AG08395 (cell line): ENCODE measurements around the gene TXN.

ENCODE experiments used
- DNase-seq: peaks from one replicate; pipeline ENCODE4 v3.0.0; 2012; ENCODE audit warnings: mixed read lengths, low spot score

TXN gene

DNA sequence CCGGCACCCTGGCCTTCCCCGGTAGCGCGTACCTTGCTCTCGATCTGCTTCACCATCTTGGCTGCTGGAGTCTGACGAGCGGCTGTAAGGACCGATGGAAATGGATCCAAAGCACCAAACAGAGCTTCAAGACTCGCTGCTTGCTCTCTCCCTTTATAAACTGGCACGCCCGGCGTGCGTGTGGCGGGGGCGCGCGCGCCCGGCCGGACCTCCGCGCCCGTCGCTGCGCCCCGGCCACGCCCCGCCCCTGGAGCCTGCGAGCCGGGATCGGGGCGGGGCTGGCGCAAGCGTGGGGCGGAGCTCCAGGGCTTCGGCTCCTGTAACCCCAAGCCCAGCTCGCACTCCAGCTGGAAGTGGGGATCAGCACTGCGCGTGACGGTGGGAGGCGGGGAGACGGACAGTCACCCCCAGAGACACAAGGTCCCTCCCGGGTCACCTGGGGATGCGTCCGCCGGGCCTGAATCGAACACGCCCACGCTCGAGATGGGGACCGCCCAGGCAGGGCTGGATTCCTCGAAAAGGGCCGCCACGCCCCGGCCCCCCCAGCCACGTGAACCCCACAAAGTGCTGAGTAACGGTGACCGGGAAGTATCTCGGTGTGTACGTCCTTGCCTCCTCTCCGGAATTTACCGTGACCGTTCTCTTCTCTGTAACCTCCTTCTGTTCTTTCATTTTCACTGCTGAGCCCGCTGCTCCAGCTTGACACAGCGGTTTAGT is at the start of gene TXN:
TXN (minus strand) TSS at position 128 of the 717 bp plus-strand sequence; CDS start at position 56, 72 bp downstream.
- peak; percentile 92 for DNase-seq

DNA sequence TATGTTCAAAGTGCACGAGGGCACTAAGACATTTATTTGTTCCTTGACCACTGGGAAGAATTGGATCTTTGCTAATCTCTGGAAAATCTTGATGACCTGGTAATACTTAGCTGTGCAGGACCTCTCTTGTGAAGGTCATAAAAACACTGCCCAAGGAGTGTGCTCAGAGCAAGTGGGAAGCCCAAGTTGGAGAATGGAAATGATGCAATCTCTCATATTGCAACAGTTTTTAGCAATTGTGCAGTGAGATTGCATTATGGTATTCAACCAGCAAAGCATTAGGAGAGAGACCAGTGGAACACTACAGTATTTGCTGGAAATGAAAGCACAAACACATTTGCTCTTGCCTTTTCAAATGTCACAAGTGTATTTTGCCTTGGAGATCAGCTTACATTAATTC is 46.8 kb upstream of the TXN start:
- DNase-seq: peak; percentile 4

DNA sequence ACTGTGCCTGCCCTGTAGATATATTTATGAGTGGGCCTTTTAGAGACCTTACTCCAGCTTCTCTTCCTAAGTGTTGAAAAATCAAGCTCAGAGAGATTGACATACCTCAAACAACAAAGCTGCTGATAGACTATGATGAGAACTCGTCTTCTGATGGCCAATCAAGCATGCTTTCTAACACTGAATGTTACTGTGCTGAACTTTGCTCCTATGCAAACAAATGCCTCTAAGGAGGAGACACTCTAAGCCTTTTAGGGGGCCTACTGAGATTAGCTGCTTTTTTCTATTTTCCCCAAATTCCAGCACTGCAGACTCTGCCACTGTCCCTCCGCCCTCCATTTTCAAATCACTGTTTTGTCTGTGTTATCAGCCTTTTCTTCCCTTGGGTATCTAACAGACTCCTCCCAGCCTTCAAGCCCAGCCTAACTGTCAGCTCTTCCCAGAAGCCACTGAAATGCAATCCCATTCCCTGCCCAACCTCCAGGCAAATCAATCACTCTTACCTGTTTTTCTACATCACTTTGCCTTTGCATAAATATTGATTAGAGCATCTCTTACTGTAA is 41.8 kb upstream of the TXN start:
- no peak for DNase-seq

DNA sequence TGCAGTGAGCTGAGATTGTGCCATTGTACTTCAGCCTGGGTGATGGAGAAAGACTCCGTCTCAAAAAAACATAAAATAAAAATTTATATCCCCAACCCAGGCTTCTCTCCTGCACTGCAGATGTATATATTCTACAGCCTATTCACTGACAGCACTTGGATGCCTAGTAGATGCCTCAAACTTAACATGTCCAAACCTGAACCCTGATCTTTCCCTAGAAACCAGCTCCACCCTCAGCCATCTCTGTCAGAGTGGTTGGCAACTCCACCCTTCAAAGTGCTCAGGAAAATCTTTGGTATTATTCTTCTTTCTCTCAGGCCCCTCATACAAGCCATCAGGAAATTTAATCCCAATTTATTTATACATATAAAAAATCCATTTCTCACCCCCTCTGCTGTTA is 36.9 kb upstream of the TXN start:
- DNase-seq: no peak

DNA sequence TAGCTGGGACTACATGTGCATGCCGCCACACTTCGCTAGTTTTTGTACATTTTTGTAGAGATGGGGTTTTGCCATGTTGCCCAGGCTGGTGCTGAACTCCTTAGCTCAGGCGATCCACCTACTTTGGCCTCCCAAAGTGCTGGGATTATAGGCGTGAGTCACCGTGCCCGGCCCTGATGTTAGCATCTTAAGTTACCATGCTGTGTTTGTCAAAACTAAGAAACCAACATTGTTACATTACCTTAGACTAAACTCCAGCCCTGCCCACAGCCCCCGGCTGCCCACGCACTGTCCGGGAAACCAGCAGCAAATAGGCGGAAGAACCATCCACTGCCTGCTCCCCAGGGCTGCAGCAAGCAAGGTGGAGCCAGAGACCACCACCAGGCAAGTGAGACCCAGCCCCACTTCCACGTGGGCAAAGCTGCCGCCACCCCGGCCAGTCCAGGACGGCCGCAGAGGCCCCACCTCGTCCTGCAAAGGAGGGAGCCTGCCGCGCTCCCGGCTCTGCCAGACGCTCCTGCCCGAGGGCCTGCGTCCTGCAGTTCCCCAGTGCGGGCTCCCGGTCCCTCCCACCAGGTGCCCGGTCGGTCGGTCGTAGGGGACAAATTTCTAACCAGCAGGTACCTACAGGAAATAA is 35.7 kb upstream of the TXN start:
- DNase-seq: no peak

DNA sequence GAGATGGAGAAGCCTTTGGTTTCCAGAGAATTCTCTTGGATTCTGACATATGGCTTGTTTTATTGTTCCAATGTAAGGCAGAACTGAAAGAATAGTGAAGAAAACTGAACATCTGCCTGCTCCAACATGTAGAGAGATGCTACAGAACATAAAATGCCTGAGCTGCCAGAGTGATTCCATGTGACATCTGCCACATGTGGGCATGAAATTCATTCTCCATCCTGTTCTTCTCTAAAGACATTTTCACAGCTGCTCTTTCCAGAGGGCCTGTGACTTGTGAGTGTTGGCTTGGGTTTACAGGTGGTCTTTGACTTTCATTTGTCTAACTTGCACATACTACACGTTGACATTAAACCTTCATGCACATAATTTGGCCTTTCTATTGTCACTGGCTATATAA is 33.7 kb upstream of the TXN start:
- no peak for DNase-seq

DNA sequence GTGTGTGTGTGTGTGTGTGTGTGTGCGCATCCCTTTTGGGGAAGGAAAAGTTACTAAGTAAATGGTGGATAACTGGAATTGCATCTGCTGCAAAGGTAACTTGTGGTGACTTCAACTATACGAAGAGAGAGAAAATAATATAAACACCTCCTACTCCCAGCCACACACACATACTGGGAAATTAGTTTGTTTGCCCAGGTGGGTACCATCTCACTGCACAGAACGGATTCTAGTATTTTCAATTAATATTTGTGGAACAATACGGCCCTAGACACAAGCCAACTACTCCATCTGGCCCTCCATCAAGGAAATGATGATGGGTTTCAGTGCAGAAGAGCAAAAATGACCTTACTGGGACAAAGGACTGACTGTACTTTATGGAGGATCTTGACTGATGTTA is 32.2 kb upstream of the TXN start:
- DNase-seq: no peak

DNA sequence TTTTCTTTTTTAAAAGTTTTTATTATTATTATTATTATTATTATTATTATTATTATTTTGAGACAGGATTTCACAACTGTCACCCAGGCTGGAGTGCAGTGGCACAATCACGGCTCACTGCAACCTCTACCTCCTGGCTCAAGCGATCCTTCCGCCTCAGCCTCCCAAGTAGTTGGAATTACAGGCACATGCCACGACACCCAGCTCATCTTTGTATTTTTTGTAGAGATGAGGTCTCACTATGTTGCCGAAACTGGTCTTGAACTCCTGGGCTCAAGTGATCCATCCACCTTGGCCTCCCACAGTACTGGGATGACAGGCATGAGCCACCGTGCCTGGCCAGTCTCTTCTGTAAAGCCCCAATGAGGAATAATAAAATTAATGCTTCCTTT is 31.0 kb upstream of the TXN start:
- no peak for DNase-seq

DNA sequence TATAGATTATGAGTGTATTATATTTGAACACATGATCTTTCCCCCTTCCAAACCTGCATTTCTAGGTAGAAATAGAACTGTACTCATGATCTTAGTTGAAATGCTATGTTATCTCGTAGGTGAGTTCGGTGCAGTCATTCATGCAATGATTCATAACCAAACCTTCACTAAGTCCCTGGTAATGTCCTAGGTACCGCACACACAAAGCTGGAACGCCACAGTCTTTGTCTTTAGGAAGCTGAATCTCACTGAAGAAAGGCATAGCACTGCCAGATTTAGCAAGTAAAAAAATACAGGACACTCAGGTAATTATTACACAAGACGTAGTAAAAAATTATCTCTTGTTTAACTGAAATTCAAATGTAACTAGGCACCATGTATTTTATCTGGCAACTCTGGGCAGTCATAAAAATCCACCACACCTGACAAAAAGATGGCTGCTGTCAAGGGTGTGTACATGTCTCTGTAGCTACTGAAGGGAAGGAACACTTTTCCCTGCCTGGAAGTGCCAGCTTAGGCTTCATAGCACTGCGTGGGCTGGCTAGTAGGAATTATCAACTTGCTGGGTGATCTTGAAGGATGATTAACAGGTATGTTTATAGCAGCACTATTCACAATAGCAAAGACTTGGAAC is 28.0 kb upstream of the TXN start:
- DNase-seq: no peak

DNA sequence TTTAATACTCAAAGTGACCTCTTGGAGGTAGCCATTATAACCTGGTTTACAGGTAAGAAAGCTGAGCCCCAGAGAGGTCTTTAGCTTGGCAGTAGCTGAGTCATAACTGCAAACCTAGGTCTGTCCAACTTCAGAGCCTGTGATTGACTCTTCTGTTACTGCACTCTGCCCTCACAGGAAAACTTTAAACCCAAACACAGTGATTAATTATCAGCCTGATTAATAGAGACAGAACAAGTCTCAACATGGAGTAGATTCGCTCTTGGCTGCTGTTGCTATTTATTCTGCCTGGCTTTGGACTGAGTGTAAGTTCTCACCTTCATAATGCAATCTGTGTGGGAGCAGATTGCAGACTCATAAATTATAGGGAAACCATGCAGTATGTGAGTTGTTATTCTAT is 27.4 kb upstream of the TXN start:
- DNase-seq: no peak

DNA sequence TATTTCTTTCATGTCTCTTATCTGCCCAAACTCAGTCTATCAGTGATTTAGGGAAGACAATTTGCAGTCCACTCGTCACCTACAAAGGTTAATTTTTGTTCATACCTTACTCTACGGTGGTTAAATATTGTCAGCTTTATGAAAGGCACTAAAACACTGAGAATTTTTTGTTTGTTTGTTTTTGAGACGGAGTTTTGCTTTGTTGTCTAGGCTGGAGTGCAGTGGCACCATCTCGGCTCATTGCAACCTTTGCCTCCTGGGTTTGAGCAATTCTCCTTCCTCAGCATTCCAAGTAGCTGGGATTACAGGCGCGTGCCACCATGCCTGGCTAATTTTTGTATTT is 26.4 kb upstream of the TXN start:
- DNase-seq: no peak

DNA sequence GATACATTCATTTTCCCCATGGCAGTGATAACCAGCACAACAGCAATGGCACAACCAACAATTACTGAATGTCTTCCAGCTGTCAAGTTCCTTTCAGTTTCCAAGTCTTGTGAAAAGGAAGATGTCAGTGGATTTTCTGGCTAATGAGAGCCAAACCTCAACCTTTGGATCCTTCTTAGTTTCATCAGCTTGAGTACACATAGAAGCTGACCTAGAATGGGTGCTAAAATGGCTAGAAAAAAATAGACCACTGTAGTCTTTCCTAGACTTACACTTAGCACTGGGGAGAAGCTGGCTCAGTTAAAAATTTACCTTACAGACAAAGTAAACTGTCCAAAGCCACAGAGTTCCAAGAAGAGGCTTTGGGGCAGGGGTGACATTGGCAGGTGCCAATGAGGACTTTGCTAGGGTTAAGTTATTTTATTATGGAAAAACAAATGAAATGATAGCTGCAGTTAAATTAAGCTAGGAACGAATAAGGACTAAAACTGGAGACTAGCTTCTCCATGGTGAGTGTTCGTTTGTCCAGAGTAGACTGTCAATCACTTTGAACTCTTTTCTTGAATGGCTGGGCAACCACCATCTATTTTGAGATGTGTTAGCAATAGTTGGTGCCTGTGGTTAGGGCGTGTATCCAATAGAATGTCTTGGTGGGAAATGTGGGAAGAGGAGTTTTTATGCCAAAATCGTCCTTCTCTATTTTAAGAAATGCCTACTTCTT is 25.9 kb upstream of the TXN start:
- peak; percentile 20 for DNase-seq

DNA sequence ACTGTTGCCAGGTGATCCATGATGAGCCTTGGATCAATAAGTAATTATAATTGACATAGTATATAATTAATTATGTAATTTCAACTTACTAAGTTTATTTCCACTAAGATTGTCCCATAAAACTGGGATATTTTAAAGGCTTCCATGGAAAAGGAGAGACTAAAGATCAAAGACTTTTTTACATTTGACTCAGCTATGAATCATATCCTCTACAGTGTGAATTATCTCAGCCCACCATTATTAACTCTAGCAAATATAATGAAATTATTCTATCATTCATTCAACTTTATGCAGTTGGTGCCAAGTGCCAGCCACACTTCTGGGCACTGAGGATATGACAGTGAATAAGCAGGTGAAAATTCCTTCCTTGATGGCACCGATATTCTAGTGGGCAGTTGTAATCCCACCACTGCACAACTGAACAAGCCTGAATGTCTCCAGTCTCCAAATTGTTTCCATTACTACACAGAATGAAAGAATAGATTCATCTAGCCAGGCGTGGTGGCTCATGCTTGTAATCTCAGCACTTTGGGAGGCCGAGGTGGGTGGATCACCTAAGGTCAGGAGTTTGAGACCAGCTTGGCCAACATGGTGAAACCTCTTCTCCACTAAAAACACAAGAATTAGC is 21.9 kb upstream of the TXN start:
- no peak for DNase-seq

DNA sequence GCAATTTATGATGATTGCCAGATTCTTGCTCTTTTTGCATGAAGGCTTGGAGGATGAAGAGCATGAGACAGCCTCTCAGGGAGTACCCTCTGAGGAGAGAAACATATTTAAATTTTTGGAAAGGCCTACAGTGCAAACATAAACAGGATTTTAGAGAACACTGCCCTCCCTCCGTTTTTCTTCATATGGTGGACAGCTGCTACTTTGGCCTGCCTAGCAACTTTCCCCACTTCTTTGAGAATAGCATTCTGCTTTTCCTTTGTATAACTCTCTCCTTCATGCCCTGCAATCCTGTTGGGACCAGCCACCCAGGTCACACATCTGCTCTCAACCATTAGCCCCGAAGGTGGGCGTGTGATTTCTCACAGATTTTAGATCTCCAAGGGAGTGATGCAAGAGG is 20.5 kb upstream of the TXN start:
- DNase-seq: no peak

DNA sequence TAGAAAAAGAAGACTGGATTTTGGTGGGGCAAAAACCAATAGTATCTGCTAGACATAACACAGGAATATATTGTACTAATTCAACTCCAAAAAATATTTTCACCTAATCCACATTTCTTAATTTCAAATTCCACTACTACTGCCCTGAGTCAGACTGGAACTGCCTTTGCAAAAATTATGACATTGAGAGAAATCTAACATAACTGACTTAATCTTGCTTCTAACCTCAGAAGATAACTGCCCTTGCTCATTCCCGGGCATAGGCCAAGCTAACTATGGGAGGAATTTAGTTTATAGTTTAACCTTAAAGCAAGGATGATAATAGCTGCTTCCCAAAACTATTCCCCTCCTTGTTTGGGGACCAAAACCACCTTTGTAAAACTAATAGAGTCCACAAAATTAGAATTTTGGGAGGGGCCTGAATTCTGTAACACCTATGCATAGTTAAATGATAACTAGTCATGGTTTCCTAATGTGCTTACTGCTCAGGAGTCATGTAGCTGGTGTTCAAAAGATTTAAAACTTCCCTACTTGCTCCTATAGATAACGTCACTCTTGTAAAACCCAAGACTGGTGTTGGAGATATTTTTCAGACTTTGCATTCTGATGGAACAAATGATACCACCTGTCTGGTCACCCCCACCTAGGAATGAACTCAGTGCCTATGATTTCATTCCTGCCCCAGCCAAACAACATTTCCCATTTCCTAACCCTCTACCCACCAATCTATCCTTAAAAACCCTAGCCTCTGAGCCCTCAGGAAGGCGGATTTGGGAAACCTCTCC is 14.1 kb upstream of the TXN start:
- DNase-seq: no peak

DNA sequence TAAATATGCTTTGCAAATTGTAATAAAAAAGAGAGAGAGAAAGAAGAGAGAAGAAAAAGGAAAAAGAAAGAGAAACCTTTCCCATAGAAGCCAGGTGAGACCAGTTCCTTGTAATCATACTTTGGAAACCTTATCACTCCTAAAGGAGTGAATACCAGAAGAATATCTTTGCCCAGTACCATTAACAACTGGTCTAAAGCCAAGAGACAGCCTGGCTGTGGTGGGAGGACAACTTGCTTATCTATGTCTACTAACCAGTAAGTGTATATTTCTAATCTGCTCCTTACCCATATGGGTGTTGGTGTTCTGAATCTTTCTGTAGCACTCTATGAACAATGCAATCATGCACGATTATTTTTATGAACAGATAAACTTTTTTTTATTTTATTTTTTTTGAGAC is 10.5 kb upstream of the TXN start:
- DNase-seq: no peak

DNA sequence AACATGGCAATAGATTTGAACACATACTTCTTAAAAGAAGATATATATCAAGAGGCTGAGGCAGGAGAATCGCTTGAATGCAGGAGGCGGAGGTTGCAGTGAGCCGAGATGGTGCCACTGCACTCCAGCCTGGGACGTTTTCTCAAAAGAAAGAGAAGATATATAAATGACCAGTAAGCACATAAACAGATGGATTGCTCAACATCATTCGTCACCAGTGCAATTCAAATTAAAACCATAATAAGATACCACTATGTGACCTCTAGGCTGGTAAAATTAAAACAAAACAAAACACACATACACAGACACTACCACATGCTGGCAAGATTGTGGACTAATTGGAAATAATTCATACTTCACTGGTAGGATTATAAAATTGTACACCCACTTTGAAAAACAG is 5.3 kb upstream of the TXN start:
- no peak for DNase-seq

DNA sequence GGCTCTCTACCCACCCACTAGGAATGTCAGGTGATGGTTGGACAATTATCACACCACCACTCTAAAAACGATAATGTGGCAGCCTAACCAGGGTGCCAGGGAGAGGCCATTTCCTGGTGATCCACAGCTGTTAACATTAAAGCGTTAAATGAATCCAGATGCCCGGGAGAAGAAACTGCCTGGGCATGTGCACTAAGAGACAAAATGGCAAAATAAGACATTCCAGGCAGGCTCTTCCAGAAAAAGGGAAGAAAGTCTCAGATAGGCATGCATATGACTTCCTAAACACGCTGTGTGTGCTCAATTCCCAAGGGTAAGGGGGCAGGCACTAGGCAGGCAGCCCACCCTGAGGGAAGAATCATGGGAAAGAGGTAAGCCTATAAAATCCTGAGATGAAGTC is 4.6 kb upstream of the TXN start:
- no peak for DNase-seq

DNA sequence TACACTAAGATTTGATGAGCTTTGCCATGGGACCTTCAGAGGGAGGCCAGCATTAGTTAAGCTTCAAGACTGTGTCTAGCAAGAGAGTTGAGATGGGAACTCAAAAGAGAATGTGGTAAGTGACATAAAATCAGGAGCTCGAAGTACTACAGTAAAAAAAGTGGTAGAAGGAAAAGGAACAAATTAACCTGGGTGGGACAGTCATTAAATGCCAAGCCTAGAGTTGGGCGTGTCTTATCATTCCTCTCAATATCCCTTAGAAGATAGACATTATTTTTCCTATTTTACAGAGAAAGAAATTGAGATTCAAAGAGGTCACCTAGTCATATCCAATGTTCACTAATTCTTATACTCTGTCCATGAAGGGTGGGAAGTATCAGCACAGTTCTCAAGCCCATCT is 3.3 kb upstream of the TXN start:
- DNase-seq: no peak

DNA sequence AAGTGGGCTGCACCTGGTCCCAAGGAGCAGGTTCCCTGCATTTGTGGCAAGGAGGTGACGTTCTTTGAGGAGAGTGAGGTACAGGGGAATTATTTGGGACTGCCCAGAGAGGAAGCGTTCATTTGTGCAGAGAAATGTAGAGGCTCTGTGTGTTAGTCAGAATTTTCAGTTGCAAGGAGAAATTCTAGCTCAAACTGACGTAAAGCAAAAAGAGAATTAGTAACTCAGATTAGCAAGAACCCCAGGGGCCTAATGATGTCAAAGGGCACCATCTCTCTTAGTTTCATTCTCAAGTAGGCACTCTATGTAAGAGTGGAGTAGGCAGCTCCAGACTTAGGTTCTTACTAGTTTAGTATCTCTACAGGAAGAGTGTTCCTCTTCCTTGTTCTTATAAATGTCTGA is 2.4 kb upstream of the TXN start:
- DNase-seq: no peak

DNA sequence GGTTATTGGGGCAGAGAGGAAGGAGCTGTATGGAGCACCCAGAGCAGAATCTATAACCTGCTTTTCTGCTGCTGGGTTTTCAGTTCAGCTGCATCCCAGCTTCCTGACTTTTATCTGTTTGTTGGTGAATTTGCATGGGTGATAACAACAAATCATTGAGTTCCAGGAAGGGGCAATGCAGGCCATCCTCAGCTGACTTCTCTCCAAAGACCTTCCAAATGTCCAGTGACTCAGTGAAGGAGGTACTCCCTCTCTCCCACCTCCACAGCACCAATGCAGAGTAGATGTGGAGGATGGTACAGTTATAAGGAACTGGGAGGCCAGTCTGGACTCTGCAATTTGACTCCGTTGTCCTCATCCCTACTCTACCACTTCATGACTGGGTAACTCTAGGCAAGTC is 1.6 kb upstream of the TXN start:
- DNase-seq: no peak
